ENCODE measurements around the gene APEH.

The APEH gene

DNA sequence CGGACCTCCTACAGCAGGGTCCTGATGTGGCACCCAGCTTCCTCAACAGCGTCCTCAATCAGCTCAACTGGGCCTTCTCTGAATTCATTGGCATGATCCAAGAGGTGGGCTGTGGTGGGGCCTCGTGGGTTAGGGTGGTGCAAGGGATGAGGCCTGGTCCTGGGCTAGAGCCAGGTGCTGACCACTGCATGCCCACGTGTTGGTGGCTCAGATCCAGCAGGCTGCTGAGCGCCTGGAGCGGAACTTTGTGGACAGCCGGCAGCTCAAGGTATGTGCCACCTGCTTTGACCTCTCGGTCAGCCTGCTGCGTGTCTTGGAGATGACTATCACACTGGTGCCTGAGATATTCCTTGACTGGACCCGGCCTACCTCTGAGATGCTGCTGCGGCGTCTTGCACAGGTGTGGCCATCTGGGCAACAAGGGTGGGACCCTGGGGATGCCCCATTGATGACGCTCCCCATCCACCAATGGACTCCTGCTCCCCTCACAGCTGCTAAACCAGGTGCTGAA, 41.5 kb downstream of the APEH start:
- no peak for DNase-seq

DNA sequence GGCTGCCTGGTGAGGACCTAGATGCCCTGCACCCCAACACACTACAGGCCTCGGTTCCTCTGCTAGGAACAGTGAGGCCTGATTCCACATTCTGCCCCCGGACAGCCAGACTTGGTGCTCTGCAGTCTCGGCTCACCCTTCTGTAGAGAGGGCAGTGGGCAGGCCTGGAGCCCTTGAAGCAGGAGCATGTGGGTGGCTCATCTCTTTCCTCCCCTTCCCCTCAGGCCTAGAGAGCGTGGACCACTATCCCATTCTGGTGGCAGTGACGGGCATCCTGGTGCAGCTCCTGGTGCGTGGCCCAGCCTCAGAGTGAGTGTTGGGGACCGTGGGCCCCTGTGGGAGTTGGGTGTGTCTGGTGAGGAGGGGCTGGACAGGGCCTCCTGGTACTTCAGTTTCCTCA, 42.0 kb downstream of the APEH start:
- no peak for DNase-seq

GRCh38 chr3:49716691-49717210, 42.6 kb downstream of the APEH start:
- no peak for DNase-seq

- DNase-seq: no peak
Observed at GRCh38 chr3:49717211-49717958, 43.2 kb downstream of the APEH start.

GRCh38 chr3:49717959-49718857, 44.1 kb downstream of the APEH start:
- no peak for DNase-seq

DNA sequence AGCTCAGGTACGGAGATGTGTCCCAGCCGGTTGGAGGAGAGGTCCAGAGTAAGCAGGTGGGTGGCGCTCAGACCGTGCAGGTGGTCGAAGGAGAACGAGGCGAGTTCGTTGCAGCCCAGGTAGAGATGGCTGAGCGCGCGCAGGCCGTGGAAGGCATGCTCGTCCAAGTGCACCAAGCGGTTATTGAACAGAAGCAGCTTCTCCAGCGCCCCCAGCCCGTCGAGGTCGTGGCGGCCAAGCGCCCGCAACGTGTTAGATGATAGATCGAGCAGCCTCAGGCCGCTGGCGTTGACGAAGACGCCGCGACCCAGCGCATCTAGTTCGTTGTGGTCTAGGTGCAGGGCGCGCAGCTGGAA, 44.7 kb downstream of the APEH start:
- no peak for DNase-seq

- DNase-seq: peak; percentile 86
Observed at GRCh38 chr3:49719214-49719884, 45.2 kb downstream of the APEH start, which contains the start of gene AMIGO3. Gene AMIGO3, minus strand, starts transcription at chr3:49719684. Its CDS starts 219 bp downstream, at chr3:49719465.

- DNase-seq: no peak
Observed at GRCh38 chr3:49720855-49721595, 46.9 kb downstream of the APEH start.

- DNase-seq: no peak
Observed at GRCh38 chr3:49721596-49721895, 47.4 kb downstream of the APEH start.

DNA sequence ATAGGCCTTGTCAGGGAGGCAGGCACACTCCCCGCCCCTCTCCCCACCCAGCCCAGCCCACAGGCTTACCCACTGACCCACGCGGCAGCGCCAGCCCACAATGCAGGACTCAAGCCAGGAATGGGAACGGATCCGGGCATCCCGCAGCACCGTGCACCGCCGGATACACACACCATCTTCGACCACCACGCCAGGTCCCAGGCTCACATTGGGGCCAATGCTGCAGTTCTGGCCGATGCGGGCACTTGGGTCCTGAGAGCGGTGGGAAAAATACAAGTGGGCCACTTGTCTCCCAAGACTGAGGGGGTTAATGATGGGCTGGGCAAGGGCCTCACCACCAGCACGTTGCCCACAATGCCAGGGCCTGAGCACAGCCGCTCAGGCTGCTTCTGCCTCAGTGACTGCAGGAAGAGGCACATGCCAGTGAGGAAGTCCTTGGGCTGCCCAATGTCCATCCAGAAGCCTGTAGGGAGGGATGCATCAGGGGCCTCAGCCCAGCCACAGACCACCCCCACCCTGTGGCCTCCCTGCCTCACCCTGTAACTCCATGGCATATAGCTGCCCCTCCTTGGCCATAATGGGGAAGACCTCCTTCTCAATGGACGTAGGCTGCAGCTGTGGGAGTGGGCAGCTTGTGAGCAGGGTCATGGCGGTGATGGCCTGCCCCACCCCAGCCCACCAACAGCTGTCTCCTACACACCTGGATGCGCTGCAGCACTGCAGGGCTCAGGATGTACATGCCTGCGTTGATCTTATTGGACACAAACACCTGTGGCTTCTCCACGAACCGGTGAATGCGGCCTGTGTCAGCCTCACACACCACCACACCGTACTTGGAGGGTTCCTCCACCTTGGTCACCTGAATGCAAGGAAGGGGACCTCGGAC, 48.0 kb downstream of the APEH start:
- DNase-seq: no peak

DNA sequence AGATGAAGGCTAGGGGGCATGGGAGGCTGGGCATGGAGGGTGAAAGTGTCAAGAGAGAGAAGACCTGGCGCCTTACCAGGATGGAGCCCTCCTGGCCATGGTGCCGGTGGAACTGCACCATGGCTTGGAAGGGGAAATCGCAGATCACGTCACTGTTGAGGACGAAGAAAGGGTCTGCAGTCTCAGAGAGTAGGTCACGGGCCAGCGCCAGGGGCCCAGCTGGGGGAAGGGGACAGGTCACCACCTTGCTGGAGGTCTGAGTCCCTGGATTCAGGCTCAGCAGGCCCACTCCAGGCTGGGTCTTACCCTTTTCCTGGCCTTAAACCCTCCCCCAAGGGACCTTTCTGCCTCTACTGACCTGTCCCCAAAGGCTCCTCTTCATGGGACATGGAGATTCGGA, 48.7 kb downstream of the APEH start:
- DNase-seq: no peak

DNA sequence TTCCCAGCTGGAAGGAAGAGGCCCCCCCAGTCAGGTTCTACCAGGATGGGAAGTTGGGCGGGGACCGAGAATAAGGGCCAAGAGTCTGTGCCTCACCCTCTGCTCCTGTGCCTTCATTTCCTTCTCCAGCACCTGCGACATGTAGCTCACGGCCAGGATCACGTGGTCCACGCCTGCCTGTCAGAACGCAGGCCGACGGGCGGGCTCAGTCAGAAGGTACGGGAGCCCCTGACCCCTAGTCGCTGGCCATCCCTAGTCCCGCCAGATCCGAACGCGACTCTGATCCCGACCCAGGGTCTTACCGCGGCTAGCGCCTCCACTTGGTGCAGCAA, 49.1 kb downstream of the APEH start:
- DNase-seq: peak; percentile 63

GRCh38 chr3:49723628-49724551, 49.7 kb downstream of the APEH start, which contains the start of gene GMPPB:
Gene GMPPB, minus strand, starts transcription at chr3:49723951. Its CDS starts 225 bp downstream, at chr3:49723726.
- DNase-seq: peak; percentile 93

DNA sequence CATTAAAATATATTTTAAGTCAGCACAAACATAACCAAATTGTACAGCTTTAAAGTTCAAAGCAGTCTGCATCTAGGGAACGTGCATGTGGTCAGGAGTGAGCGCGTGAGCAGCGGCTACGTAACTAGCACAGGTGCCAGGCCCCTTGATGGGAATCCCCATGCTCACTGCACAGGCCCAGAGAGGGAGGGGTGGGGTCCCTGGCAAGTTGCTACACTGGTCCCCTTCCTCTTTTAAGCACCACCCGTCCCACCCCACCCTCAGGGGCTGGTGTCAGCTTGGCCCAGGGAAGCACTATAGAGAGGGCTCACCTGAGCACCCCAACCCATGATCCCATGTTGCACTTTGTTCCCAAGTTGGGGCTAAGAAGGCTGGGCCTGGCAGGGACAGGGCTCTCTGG, 50.4 kb downstream of the APEH start:
- peak; percentile 60 for DNase-seq

- no peak for DNase-seq
Observed at GRCh38 chr3:49725906-49726681, 51.9 kb downstream of the APEH start.

GRCh38 chr3:49727154-49727923, 53.2 kb downstream of the APEH start:
- DNase-seq: no peak

DNA sequence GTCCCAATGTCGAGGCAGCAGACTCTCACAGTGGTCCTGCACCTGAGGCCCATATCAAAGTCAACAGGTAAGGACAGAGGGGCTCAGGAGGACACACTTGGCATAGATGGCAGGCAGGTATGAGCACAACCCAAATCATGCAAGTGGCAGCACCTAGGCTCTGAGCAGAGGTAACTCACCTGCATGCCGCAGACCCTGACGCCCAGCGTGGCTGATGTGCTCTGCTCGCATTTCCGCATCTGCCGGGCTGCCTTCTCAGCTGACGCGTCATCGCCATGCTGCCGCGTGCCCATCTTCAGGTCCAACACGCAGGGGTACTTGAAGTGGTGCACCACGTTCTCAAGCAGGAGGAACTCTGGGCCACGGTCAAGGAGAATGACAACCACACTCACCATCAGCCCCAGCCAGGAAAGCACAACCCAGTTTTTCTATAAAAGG, 53.8 kb downstream of the APEH start:
- DNase-seq: no peak

DNA sequence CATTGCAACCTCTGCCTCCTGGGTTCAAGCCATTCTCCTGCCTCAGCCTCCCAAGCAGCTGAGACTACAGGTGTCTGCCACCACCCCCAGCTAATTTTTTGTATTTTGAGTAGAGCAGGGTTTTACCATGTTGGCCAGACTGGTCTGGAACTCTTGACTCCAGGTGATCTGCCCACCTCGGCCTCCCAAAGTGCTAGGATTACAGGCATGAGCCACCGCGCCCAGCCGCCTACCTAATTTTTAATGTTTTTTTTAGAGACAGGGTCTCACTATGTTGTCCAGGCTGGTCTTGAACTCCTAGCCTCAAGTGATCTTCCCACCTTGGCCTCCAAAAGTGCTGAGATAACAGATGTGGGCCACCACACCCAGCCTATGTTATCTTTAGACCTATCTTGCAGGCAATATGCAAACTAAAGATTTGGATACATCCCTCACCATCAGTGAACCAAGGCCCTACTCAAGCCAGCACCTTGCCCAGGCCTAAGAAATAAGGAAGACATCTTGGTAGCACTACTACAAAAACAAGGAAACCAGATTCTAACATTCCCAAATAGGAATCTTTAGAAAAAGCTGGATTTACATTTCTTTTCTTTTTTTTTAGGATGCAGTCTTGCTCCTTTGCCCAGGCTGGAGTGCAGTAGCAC, 55.9 kb downstream of the APEH start:
- no peak for DNase-seq
